CD4-positive, alpha-beta T cell (primary cell): ENCODE results near the gene RPL22L1. TPM values are rescaled to one million over a fixed set of nuclear protein-coding genes. Genes with fewer than 3 reads are reported as not detected.

Experiments used
- ATAC-seq: fragments of 200-7000 bp; cut with Tn5 transposase; one replicate; pipeline ENCODE4 v1.10.0; 2022; ENCODE audit warnings: mild to moderate bottlenecking; ENCODE audit not compliant: poor library complexity
- CTCF ChIA-PET: fragments of 350-600 bp; sonication (Branson Sonifier 250); formaldehyde crosslinking; loops from one replicate; lab custom pipeline; 2021; ENCODE audit warnings: antibody characterized with exemption, inconsistent platforms; lab: Charles Lee
- POLR2A ChIA-PET: fragments of 350-600 bp; sonication (Branson Sonifier 250); formaldehyde crosslinking; loops from one replicate; lab custom pipeline; 2021; ENCODE audit warnings: antibody characterized with exemption, inconsistent platforms; lab: Charles Lee
- DNase-seq, 14 experiments: peaks; one replicate each; pipeline ENCODE4 v3.0.0-alpha.2; 2013 to 2020; ENCODE audit warnings: mixed read lengths in 2 of 14
- H3K27ac ChIP-seq, 2 donors: one replicate each; pipeline versions ENCODE4 v1.5.1 to v1.7.0; 2013; ENCODE audit warnings: low read length in 2 of 2, low read depth in 1 of 2, mild to moderate bottlenecking in 1 of 2
- H3K27me3 ChIP-seq, 2 experiments: 1 replicate in 1 of 2; 2 replicates in 1 of 2; pipeline versions ENCODE4 v1.6.1 to v1.7.0; 2013; ENCODE audit warnings: low read length in 2 of 2, control low read depth in 1 of 2, mild to moderate bottlenecking in 1 of 2, moderate library complexity in 1 of 2; ENCODE audit not compliant: insufficient read depth in 2 of 2, control insufficient read depth in 1 of 2
- H3K36me3 ChIP-seq: one replicate; pipeline ENCODE4 v1.6.1; 2013; ENCODE audit warnings: low read length, control low read depth; ENCODE audit not compliant: insufficient read depth
- H3K4me1 ChIP-seq: one replicate; pipeline ENCODE4 v1.6.1; 2013; ENCODE audit warnings: low read length, control low read depth; ENCODE audit not compliant: insufficient read depth
- H3K4me3 ChIP-seq: one replicate; pipeline ENCODE4 v1.5.1; 2013; ENCODE audit warnings: mild to moderate bottlenecking, low read length, moderate library complexity
- H3K9me3 ChIP-seq, 2 experiments: 1 replicate in 1 of 2; 2 replicates in 1 of 2; pipeline versions ENCODE4 v1.6.1 to v1.7.0; 2013; ENCODE audit warnings: low read length in 2 of 2, mild to moderate bottlenecking in 2 of 2, control low read depth in 1 of 2, moderate library complexity in 1 of 2; ENCODE audit not compliant: control insufficient read depth in 1 of 2, insufficient read depth in 1 of 2
- H3K27ac Mint-ChIP-seq: one replicate; pipeline ENCODE4 v1.8.0; 2020; ENCODE audit warnings: mixed read lengths
- H3K27me3 Mint-ChIP-seq: one replicate; pipeline ENCODE4 v1.8.0; 2021; ENCODE audit warnings: mixed read lengths
- H3K36me3 Mint-ChIP-seq: one replicate; pipeline ENCODE4 v1.8.0; 2021; ENCODE audit warnings: low read depth, mixed read lengths
- H3K4me1 Mint-ChIP-seq: one replicate; pipeline ENCODE4 v1.8.0; 2021; ENCODE audit warnings: low read depth, mixed read lengths
- H3K4me3 Mint-ChIP-seq: one replicate; pipeline ENCODE4 v1.8.0; 2020; ENCODE audit warnings: mild to moderate bottlenecking, mixed read lengths
- H3K9me3 Mint-ChIP-seq: one replicate; pipeline ENCODE4 v1.8.0; 2020; ENCODE audit warnings: mixed read lengths
- intact Hi-C, 2 experiments: fragments of 100-400 bp; cut with DNase I in 1 of 2; cut with micrococcal nuclease in 1 of 2; formaldehyde crosslinking; loops; one replicate each; pipeline versions ENCODE4 v1.15.1 to v1.9.0; 2023 to 2025; cut with DNase I, micrococcal nuclease
- polyA plus RNA-seq, 2 donors: library from polyadenylated mRNA; unstranded; fragments of 120-200 nt; gene quantifications; one replicate each; pipeline ENCODE4 v1.2.1, GENCODE V29; 2013
- total RNA-seq, 174 experiments: library from RNA in 2 of 174; stranded (reverse) in 2 of 174; gene quantifications; one replicate each; pipeline ENCODE4 v1.2.3 and lab custom pipeline; 2021 to 2026
- TF ChIP-seq, protein P1 (sequence below): fragments of 200-600 bp; IDR thresholded peaks from one replicate; pipeline ENCODE4 v1.8.0; 2022; ENCODE audit warnings: antibody characterized with exemption, mild to moderate bottlenecking

Gene RPL22L1
- 10 to 100 TPM; 53.5 to 55.6 TPM for total RNA-seq
- polyA plus RNA-seq (2013, experiment 1 of 2) = 73.4 TPM
- 113 TPM for polyA plus RNA-seq (2013, experiment 2 of 2)
- total RNA-seq (lab: John Stamatoyannopoulos, UW) = 11.6 to 278 (median 41.5) reads per million in 172 experiments

- Mint-ChIP-seq H3K9me3 (peaks cover 3% of the 10 kb centered on the region), H3K4me3 (peak within 1 kb of the TSS; percentile 93), H3K27me3 (no peaks in the 10 kb centered on the region), H3K36me3 (peaks cover 43% of the 10 kb centered on the region), H3K27ac (peak within 1 kb of the TSS; percentile 93), H3K4me1 (peaks cover 32% of the 10 kb centered on the region)
- Histone ChIP-seq H3K27me3 (no peaks in the 10 kb centered on the region), H3K9me3 (no peaks in the 10 kb centered on the region), H3K4me1 (peaks cover 25% of the 10 kb centered on the region), H3K36me3 (peaks cover 32% of the 10 kb centered on the region), H3K4me3 (peak within 1 kb of the TSS; percentile 84), H3K27ac (peak within 1 kb of the TSS; percentile 68 to 94)
- peak; percentile 86 to 97 (median 89) for DNase-seq
- ChIA-PET POLR2A (interaction anchor here (0.5 to 2.5 kb wide), 20 partner anchors 9 to 1106 kb away, joined by 3 to 75 read pairs (median 3); partner anchors contain the start of genes EIF5A2, MYNN, PRKCI and TERC), CTCF (interaction anchor here (0.5 to 1.6 kb wide), 5 partner anchors 15 to 58 kb away, joined by 3 to 9 read pairs (median 4); partner anchors contain the start of gene EIF5A2)
- TF ChIP-seq, protein P1, sequence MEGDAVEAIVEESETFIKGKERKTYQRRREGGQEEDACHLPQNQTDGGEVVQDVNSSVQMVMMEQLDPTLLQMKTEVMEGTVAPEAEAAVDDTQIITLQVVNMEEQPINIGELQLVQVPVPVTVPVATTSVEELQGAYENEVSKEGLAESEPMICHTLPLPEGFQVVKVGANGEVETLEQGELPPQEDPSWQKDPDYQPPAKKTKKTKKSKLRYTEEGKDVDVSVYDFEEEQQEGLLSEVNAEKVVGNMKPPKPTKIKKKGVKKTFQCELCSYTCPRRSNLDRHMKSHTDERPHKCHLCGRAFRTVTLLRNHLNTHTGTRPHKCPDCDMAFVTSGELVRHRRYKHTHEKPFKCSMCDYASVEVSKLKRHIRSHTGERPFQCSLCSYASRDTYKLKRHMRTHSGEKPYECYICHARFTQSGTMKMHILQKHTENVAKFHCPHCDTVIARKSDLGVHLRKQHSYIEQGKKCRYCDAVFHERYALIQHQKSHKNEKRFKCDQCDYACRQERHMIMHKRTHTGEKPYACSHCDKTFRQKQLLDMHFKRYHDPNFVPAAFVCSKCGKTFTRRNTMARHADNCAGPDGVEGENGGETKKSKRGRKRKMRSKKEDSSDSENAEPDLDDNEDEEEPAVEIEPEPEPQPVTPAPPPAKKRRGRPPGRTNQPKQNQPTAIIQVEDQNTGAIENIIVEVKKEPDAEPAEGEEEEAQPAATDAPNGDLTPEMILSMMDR = peak; percentile 12
- intact Hi-C loops = loop anchor here (2.0 to 10.0 kb wide), 8 partner anchors 37 to 1875 kb away; partner anchors contain the start of genes PHC3 (in 2 of the 2), ACTRT3 (in 1 of the 2), EIF5A2 (in 1 of the 2) and SEC62 (in 1 of the 2)
- peak; percentile 93 for ATAC-seq
Measured at GRCh38 chr3:170869645-170870593, at the start of gene RPL22L1. Gene RPL22L1, minus strand, starts transcription at chr3:170870195. Its CDS starts 28 bp downstream, at chr3:170870167.

- CTCF ChIA-PET = no interaction called here
- Histone ChIP-seq H3K27ac (no peak overlapping the region), H3K4me3 (no peak overlapping the region), H3K4me1 (no peaks in the 10 kb centered on the region), H3K36me3 (no peaks in the 10 kb centered on the region), H3K27me3 (no peaks in the 10 kb centered on the region), H3K9me3 (peaks cover 5 to 21% of the 10 kb centered on the region in 2 experiments)
- POLR2A ChIA-PET = no interaction called here
- ATAC-seq (no peak), DNase-seq (no peak)
- Mint-ChIP-seq H3K4me1 (no peaks in the 10 kb centered on the region), H3K4me3 (no peak overlapping the region), H3K9me3 (peaks cover 20% of the 10 kb centered on the region), H3K36me3 (no peaks in the 10 kb centered on the region), H3K27me3 (peaks cover 8% of the 10 kb centered on the region), H3K27ac (no peak overlapping the region)
- TF ChIP-seq, protein P1 = no peak
- intact Hi-C loops = loop anchor here in 1 of 2 experiments (10.0 kb wide), 1 partner anchor 546 kb away; the partner anchor contains the start of gene TNIK
Measured at GRCh38 chr3:170918715-170919114, 48.7 kb upstream of the RPL22L1 start.

GRCh38 chr3:170914690-170915089, 44.7 kb upstream of the RPL22L1 start:
- H3K27me3 Mint-ChIP-seq = no peaks in the 10 kb centered on the region
- Histone ChIP-seq H3K27me3 (no peaks in the 10 kb centered on the region), H3K27ac (no peak overlapping the region), H3K9me3 (peaks cover 13 to 15% of the 10 kb centered on the region in 2 experiments), H3K36me3 (no peaks in the 10 kb centered on the region), H3K4me3 (no peak overlapping the region), H3K4me1 (no peaks in the 10 kb centered on the region)
- POLR2A ChIA-PET = no interaction called here
- CTCF ChIA-PET = interaction anchor here (0.6 kb wide), 1 partner anchor 41 kb away, joined by 4 read pairs; no protein-coding TSS in a partner anchor
- ATAC-seq (no peak), DNase-seq (no peak)
- intact Hi-C loops = loop anchor here in 1 of 2 experiments (10.0 kb wide), 1 partner anchor 550 kb away; the partner anchor contains the start of gene TNIK
- H3K36me3 Mint-ChIP-seq = no peaks in the 10 kb centered on the region
- H3K9me3 Mint-ChIP-seq = peaks cover 16% of the 10 kb centered on the region
- TF ChIP-seq, protein P1 = no peak
- H3K27ac Mint-ChIP-seq = no peak overlapping the region
- H3K4me1 Mint-ChIP-seq = no peaks in the 10 kb centered on the region
- H3K4me3 Mint-ChIP-seq = no peak overlapping the region
